GM19025 (cell line): ENCODE measurements around the gene RPS29.
"Not testable (repeated sequence)": the region's sequence is repeated elsewhere in the genome, so short reads cannot be mapped to it uniquely, and the experiment has no call there.

Experiments used
- ATAC-seq: cut with Tn5 transposase; IDR thresholded peaks from one replicate; pipeline ENCODE4 v1.9.1; 2021; ENCODE audit warnings: mild to moderate bottlenecking, low read depth, moderate library complexity; ENCODE audit not compliant: unreplicated experiment

RPS29 gene

GRCh38 chr14:49598485-49599300 lies 12.5 kb upstream of the RPS29 start, which contains the start of gene LRR1:
Gene LRR1 (plus strand): TSS chr14:49598940. CDS start chr14:49599021, 81 bp downstream.
- peak; percentile 46 for ATAC-seq

DNA sequence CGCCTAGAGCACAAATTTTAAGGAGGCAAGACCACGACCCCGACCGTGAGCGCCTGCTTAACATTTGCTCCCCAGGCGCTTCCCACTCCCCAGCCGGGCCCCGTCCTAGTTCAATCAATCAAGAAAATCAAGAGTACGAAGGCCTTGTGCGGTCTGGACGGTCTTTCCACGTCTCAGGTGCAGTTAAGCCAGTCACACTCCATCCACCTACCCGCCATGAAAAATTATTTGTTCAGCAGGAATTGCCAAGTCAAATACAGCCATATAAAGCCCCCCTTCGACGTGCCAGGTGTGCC lies 12.0 kb upstream of the RPS29 start:
- no peak for ATAC-seq

- ATAC-seq, result no peak
These were observed 8.3 kb upstream of the RPS29 start for GRCh38 chr14:49594347-49595091.

- no peak for ATAC-seq
These were observed 6.8 kb upstream of the RPS29 start for GRCh38 chr14:49593016-49593415.

DNA sequence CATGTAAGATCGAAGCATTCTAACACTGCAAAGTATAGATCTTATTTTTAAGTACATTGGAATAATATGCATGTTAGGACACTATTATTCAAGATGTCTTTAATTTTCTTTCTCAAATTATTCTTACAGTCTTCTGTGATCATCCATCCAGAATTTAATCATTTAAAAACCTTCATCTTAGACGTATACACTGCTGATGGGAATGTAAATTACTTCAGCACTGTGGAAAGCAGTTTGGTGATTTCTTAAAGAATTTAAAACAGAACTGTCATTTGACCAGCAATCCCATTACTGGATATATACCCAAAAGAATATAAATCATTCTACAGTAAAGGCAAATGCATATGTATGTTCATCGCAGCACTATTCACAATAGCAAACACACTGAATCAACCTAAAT lies 3.2 kb upstream of the RPS29 start:
- no peak for ATAC-seq

- peak; percentile 8 for ATAC-seq
These were observed 687 bp upstream of the RPS29 start for GRCh38 chr14:49586673-49587460.

DNA sequence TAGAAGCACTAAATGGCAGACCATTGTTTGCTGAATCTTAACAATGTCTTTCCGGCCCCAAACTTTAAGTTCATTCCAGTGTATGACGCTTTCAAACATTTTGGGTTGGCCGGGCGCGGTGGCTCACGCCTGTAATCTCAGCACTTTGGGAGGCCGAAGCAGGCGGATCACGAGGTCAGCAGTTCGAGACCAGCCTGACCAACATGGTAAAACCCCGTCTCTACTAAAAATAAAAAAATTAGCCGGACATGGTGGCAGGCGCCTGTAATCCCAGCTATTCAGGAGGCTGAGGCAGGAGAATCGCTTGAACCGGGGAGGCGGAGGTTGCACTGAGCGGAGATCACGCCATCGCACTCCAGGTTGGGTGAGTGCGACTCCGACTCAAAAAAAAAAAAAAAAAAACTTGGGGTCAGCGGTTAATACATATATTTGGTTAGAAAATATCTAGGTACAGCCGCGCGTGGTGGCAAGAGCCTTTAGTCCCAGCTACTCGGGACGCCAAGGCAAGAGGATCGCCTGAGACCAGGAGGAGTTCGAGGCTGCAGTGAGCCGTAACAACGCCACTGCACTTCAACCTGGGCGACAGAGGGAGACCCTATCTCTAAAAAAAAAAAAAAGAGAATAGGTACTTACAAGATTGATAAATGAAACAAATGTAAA lies 1.1 kb downstream of the RPS29 start:
- ATAC-seq, result not testable (repeated sequence)

DNA sequence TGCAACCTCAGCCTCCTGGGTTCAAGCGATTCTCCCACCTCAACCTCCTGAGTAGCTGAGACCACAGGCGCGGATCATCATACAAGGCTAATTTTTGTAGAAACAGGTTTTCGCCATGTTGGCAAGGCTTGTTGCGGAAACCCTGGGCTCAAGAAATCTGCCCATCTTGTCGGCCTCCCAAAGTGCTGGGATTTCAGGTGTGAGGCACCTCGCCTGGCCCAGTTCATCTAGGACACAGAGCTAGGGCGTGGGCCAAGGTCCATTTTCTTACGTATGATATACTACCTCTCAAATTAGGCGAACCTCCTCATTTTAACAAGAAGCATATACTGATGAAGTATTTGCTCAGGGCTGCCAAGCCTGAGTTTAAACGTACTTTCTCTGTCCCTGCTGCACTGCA lies 2.1 kb downstream of the RPS29 start:
- no peak for ATAC-seq

GRCh38 chr14:49583629-49584028 lies 2.6 kb downstream of the RPS29 start:
- no peak for ATAC-seq

DNA sequence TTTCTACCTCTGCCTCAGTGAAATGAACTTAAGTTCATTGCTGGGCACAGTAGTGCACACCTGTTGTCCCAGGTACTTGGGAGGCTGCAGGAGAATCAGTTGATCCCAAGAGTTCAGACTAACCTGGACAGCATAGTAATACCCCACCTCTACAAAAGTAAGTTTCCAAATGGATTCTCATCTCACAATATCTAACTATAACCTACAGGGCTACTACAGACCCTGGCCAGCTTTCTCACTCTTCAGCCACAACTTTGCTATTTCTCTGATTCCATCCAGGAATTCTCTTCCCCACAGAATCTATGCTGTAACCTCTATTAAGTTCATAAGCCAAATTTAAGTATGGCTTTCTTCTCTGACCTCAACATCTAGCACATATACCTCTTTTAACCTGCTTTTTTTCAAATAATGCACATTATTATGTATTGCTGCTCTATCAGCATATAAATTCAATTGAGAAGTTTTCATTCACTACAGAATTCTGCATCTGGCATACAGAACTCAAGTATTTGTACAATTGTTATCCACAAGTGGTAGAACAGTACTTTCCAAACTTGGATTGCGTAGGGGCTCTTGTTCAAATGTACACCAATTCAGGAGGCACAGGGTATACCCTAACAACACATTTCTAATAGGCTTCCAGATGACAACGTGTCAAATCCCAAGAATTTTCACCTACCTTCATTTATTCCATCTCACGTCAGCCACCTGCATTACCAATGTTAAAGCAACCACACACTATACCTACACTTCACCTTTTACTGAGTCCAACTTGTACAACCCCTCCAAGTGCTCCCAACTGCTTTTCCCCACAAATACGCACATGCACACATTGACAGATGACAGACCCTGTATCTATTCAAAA lies 3.8 kb downstream of the RPS29 start:
- no peak for ATAC-seq

GRCh38 chr14:49581209-49582112 lies 4.7 kb downstream of the RPS29 start:
- ATAC-seq, result no peak

GRCh38 chr14:49579841-49580240 lies 6.3 kb downstream of the RPS29 start:
- ATAC-seq, result no peak

DNA sequence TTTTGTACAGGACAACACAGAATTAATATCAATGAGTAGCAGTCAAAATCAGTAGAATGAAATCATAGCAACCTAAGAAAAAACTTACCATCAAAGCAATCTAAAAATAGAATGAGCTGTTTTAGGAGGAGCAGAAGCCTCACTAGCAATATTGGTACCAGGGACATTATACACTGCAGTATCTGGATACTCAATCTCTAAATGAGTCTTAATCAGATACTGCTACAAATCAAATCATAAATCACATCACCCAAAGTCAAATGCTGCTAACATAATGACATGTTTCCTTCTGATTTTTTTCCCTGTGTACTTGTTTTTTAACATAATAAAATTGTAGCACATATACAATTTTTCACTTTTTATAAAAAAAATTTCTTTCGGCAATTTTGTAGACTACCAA lies 8.0 kb downstream of the RPS29 start:
- no peak for ATAC-seq

GRCh38 chr14:49574038-49574437 lies 12.1 kb downstream of the RPS29 start:
- no peak for ATAC-seq

DNA sequence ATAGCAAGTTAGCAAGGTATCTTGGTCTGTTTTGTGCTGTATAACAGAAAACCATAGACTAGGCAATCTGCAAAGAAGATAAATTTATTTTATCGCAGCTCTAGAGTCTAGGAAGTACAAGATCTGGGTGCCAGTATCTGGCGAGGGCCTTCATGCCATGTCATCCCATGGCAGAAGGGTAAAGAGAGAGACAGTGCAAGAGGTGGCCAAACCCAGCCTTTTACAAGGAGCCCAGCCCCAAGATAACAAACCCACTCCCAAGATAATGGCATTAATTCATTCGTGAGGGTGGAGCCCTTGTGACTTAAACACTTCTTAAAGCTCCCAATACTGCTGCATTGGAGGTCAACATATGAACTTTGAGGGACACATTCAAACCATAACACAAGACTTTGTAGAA lies 16.9 kb downstream of the RPS29 start:
- ATAC-seq, result no peak

- no peak for ATAC-seq
These were observed 19.5 kb downstream of the RPS29 start for GRCh38 chr14:49566714-49567113.

DNA sequence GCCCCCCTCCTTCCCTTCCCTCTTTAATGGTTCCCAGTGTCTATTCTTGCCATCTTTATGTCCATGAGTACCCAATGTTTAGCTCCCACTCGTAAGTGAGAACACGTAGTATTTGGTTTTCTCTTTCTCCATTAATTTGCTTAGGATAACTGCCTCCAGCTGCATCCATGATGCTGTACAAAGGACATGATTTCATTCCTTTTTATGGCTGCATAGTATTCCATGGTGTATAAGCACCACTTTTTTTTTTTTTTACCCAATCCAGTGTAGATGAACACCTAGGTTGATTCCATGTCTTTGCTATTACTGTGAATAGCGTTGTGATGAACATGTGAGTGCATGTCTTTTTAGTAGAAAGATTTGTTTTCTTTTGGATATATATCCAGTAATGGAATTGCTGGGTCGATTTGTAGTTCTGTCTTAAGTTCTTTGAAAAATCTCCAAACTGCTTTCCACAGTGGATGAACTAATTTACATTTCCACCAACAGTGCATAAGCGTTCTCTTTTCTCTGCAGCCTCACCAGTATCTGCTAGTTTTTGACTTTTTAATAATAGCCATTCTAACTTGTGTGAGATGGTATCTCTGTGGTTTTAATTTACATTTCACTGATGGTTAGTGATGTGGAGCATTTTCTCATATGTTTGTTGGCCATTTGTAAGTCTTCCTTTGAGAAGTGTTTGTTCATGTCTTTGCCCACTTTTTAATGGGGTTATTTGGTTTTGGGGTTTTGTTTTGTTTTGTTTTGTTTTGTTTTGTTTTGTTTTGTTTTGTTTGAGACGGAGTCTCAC lies 26.0 kb downstream of the RPS29 start:
- ATAC-seq, result no peak

GRCh38 chr14:49553892-49554291 lies 32.3 kb downstream of the RPS29 start:
- no peak for ATAC-seq
